Mesodermal cell (in vitro differentiated cells): ENCODE data around the gene DACT3.
"Not testable (repeated sequence)": the region's sequence is repeated elsewhere in the genome, so short reads cannot be mapped to it uniquely, and the experiment has no call there.

ENCODE experiments used
- H3K27ac ChIP-seq: 2 replicates; pipeline ENCODE4 v1.7.0; 2013; ENCODE audit warnings: mild to moderate bottlenecking, low read depth, low read length, moderate library complexity; ENCODE audit not compliant: severe bottlenecking
- H3K36me3 ChIP-seq: 2 replicates; pipeline ENCODE4 v1.7.1; 2013; ENCODE audit warnings: mild to moderate bottlenecking, low read length, moderate library complexity; ENCODE audit not compliant: control insufficient read depth, insufficient read depth
- H3K4me1 ChIP-seq: one replicate; pipeline ENCODE4 v1.7.1; 2013; ENCODE audit warnings: mild to moderate bottlenecking, low read length; ENCODE audit not compliant: insufficient read depth, control insufficient read depth, poor library complexity, severe bottlenecking
- H3K4me3 ChIP-seq: 2 replicates; pipeline ENCODE4 v1.7.0; 2013; ENCODE audit warnings: low read length, control low read depth, mild to moderate bottlenecking; ENCODE audit not compliant: insufficient read depth, poor library complexity, severe bottlenecking; ENCODE audit errors: extremely low read depth
- H3K9me3 ChIP-seq: 2 replicates; pipeline ENCODE4 v1.7.1; 2013; ENCODE audit warnings: mild to moderate bottlenecking, low read length, moderate library complexity; ENCODE audit not compliant: control insufficient read depth
- WGBS, 2 experiments: methylation state at CpG; one replicate each; pipeline ENCODE4 v1.1.5; 2013; ENCODE audit warnings: missing lambda C conversion rate in 2 of 2; ENCODE audit not compliant: insufficient coverage in 2 of 2; 5-methylcytosine and 5-hydroxymethylcytosine counted together

The DACT3 gene

GRCh38 chr19:46633130-46633529 is 27.9 kb downstream of the DACT3 start:
- H3K4me3 ChIP-seq: no peak overlapping the region
- H3K36me3 ChIP-seq: no peaks in the 10 kb centered on the region
- H3K4me1 ChIP-seq: peaks cover 39% of the 10 kb centered on the region
- H3K9me3 ChIP-seq: no peaks in the 10 kb centered on the region
- H3K27ac ChIP-seq: no peak overlapping the region
- 90 to 92% methylated on average over 2 to 3 of the region's 3 CpGs for WGBS, 2 experiments

GRCh38 chr19:46631481-46631880 is 29.5 kb downstream of the DACT3 start:
- H3K36me3 ChIP-seq: no peaks in the 10 kb centered on the region
- WGBS, 2 experiments: 73% methylated on average over 3 of the region's 6 CpGs; no CpG with 5 or more reads in 1 of the 2 experiments
- H3K4me3 ChIP-seq: no peak overlapping the region
- H3K4me1 ChIP-seq: peaks cover 39% of the 10 kb centered on the region
- no peak overlapping the region for H3K27ac ChIP-seq
- no peaks in the 10 kb centered on the region for H3K9me3 ChIP-seq

GRCh38 chr19:46630586-46631205 is 30.3 kb downstream of the DACT3 start:
- Histone ChIP-seq H3K36me3 (no peaks in the 10 kb centered on the region), H3K27ac (no peak overlapping the region), H3K4me1 (peaks cover 40% of the 10 kb centered on the region), H3K4me3 (no peak overlapping the region), H3K9me3 (no peaks in the 10 kb centered on the region)
- 88 to 95% methylated on average over 12 to 14 of the region's 14 CpGs for WGBS, 2 experiments

- peak overlapping the region; percentile 36 for H3K27ac ChIP-seq
- no peaks in the 10 kb centered on the region for H3K9me3 ChIP-seq
- 87 to 94% methylated on average over 12 to 14 of the region's 15 CpGs for WGBS, 2 experiments
- no peaks in the 10 kb centered on the region for H3K36me3 ChIP-seq
- no peak overlapping the region for H3K4me3 ChIP-seq
- H3K4me1 ChIP-seq: peaks cover 46% of the 10 kb centered on the region
These were observed 31.4 kb downstream of the DACT3 start for GRCh38 chr19:46629546-46630025.

- not testable (repeated sequence) for H3K27ac ChIP-seq, H3K4me3 ChIP-seq, H3K9me3 ChIP-seq, H3K36me3 ChIP-seq
- peaks cover 49% of the 10 kb centered on the region for H3K4me1 ChIP-seq
- 97 to 100% methylated on average over 3 to 4 of the region's 7 CpGs for WGBS, 2 experiments
These were observed 32.0 kb downstream of the DACT3 start for GRCh38 chr19:46628970-46629369.

GRCh38 chr19:46626446-46626845 is 34.5 kb downstream of the DACT3 start:
- Histone ChIP-seq H3K4me3 (no peak overlapping the region), H3K4me1 (peaks cover 45% of the 10 kb centered on the region), H3K27ac (no peak overlapping the region), H3K36me3 (no peaks in the 10 kb centered on the region), H3K9me3 (no peaks in the 10 kb centered on the region)
- 79 to 91% methylated on average over 8 to 14 of the region's 14 CpGs for WGBS, 2 experiments

- Histone ChIP-seq H3K4me1 (peaks cover 45% of the 10 kb centered on the region), H3K9me3 (no peaks in the 10 kb centered on the region), H3K27ac (peak overlapping the region; percentile 79), H3K36me3 (no peaks in the 10 kb centered on the region), H3K4me3 (no peak overlapping the region)
- 93 to 94% methylated on average over 11 to 12 of the region's 12 CpGs for WGBS, 2 experiments
These were observed 35.3 kb downstream of the DACT3 start for GRCh38 chr19:46625731-46626130.

- no peaks in the 10 kb centered on the region for H3K9me3 ChIP-seq
- no peaks in the 10 kb centered on the region for H3K36me3 ChIP-seq
- peak within 1 kb of the TSS; percentile 11 for H3K4me3 ChIP-seq
- peak within 1 kb of the TSS; percentile 79 for H3K27ac ChIP-seq
- 58 to 60% methylated on average over 9 to 12 of the region's 13 CpGs for WGBS, 2 experiments
- peaks cover 48% of the 10 kb centered on the region for H3K4me1 ChIP-seq
These were observed 35.9 kb downstream of the DACT3 start, which contains the start of gene PTGIR for GRCh38 chr19:46624958-46625661. Gene PTGIR (minus strand): TSS chr19:46625089. CDS start chr19:46624225, 864 bp downstream.

- WGBS, 2 experiments: 97% methylated on average over 26 to 27 of the region's 35 CpGs
- Histone ChIP-seq H3K4me3 (peak overlapping the region; percentile 11), H3K4me1 (peaks cover 54% of the 10 kb centered on the region), H3K36me3 (no peaks in the 10 kb centered on the region), H3K27ac (no peak overlapping the region), H3K9me3 (no peaks in the 10 kb centered on the region)
These were observed 37.0 kb downstream of the DACT3 start for GRCh38 chr19:46623915-46624502.

- WGBS, 2 experiments: 87 to 88% methylated on average over 4 to 7 of the region's 7 CpGs
- peaks cover 53% of the 10 kb centered on the region for H3K4me1 ChIP-seq
- no peak overlapping the region for H3K4me3 ChIP-seq
- H3K9me3 ChIP-seq: no peaks in the 10 kb centered on the region
- no peaks in the 10 kb centered on the region for H3K36me3 ChIP-seq
- no peak overlapping the region for H3K27ac ChIP-seq
These were observed 38.9 kb downstream of the DACT3 start for GRCh38 chr19:46622118-46622446.
